Measurements from ENCODE around the gene FAM216A.

- TF ChIP-seq, protein P1, sequence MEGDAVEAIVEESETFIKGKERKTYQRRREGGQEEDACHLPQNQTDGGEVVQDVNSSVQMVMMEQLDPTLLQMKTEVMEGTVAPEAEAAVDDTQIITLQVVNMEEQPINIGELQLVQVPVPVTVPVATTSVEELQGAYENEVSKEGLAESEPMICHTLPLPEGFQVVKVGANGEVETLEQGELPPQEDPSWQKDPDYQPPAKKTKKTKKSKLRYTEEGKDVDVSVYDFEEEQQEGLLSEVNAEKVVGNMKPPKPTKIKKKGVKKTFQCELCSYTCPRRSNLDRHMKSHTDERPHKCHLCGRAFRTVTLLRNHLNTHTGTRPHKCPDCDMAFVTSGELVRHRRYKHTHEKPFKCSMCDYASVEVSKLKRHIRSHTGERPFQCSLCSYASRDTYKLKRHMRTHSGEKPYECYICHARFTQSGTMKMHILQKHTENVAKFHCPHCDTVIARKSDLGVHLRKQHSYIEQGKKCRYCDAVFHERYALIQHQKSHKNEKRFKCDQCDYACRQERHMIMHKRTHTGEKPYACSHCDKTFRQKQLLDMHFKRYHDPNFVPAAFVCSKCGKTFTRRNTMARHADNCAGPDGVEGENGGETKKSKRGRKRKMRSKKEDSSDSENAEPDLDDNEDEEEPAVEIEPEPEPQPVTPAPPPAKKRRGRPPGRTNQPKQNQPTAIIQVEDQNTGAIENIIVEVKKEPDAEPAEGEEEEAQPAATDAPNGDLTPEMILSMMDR (IDR thresholded peaks at IDR 0.05): no peak
- no peak for TF ChIP-seq POLR2A (IDR thresholded peaks at IDR 0.05)
- TF ChIP-seq POLR2AphosphoS5 (IDR thresholded peaks at IDR 0.05): no peak
Measured at GRCh38 chr12:110538869-110539622, 70.4 kb downstream of the FAM216A start.
